Skeletal muscle satellite cell (primary cell): Measurements from ENCODE around the gene LRRK1.

Experiments
- H3K27me3 ChIP-seq: 2 replicates; pipeline ENCODE4 v1.7.0; 2013; ENCODE audit warnings: low read length; ENCODE audit not compliant: control insufficient read depth, insufficient read depth
- H3K36me3 ChIP-seq: 2 replicates; pipeline ENCODE4 v1.7.0; 2013; ENCODE audit warnings: mild to moderate bottlenecking, control low read depth, low read length; ENCODE audit not compliant: insufficient read depth
- H3K4me1 ChIP-seq: 2 replicates; pipeline ENCODE4 v1.7.0; 2013; ENCODE audit warnings: low read length; ENCODE audit not compliant: control insufficient read depth, insufficient read depth
- H3K4me2 ChIP-seq: 2 replicates; pipeline ENCODE4 v1.7.0; 2013; ENCODE audit warnings: mild to moderate bottlenecking, low read length
- H3K4me3 ChIP-seq: 2 replicates; pipeline ENCODE4 v1.7.0; 2013; ENCODE audit warnings: low read length
- H3K9ac ChIP-seq: 2 replicates; pipeline ENCODE4 v1.7.0; 2013; ENCODE audit warnings: mild to moderate bottlenecking, low read depth, low read length, moderate library complexity
- H3K9me3 ChIP-seq: replicated peaks from 2 replicates; pipeline ENCODE4 v1.7.0; 2013; ENCODE audit warnings: mild to moderate bottlenecking, control low read depth, low read length

Gene LRRK1

DNA sequence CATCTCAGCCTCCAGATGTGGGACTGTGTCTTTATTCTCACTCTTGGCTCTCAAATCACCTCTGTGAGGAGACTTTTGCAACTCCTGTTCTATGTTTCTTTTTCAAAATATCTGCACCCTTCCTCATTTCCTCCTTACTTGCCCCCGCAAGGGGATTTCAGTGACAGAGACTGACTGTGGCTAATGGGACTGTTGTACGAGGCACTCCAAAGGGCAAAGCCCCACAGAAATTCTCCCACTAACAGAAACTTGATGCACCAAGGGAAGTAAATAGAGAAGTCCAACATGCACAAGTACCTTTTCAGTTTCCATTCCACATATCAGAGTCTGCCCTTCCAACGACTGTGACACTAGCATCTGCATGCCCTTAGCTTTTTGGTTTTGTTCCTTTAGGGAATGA is 69.7 kb downstream of the LRRK1 start:
- no peak overlapping the region for H3K9ac ChIP-seq
- H3K4me3 ChIP-seq, result no peak overlapping the region
- no peak overlapping the region for H3K4me2 ChIP-seq
- H3K36me3 ChIP-seq, result peaks cover 2% of the 10 kb centered on the region
- no peaks in the 10 kb centered on the region for H3K27me3 ChIP-seq
- H3K4me1 ChIP-seq, result no peaks in the 10 kb centered on the region
- no peaks in the 10 kb centered on the region for H3K9me3 ChIP-seq

DNA sequence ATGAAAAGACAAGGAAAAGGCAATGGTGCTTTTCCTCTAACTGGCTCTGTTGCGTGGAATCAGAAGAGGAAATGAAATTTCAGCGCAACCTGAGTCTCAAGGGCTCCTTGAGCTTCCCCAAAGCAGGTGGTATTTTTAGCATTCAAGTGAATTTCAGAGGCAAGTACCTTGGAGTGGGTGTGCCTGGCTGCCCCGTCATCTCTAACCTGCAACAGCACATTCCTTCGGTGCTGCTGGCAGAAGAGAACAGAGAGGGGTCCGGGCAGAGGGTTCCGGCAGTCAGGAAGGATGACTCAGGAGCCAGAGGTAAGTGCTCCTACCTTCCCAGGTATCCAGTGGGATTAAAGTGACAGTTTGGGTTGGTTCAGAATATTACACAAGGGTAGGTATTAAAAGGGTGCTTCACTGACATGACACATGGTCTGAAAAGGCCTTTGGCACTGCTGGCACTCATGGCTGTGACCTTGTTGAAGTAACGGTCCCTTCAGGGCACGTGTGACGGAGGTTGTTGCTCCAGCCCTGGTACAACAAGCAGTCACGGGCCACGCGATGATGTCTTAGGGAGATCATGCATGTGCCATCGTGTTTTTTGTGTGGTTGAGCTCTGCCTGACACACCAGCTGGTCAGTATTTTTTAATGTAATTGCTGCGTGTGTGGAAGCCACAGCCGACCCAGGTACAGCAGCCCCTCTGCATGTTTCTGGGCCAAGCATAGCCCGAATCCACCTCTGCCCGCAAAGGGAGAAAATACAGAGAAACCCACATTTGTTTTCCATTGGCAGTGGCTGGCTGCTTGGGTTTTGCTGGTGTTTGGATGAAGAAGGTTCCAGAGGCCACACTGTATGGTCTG is 75.7 kb downstream of the LRRK1 start:
- Histone ChIP-seq H3K27me3 (no peaks in the 10 kb centered on the region), H3K4me1 (peaks cover 19% of the 10 kb centered on the region), H3K4me2 (no peak overlapping the region), H3K9me3 (no peaks in the 10 kb centered on the region), H3K9ac (no peak overlapping the region), H3K4me3 (no peak overlapping the region), H3K36me3 (no peaks in the 10 kb centered on the region)

DNA sequence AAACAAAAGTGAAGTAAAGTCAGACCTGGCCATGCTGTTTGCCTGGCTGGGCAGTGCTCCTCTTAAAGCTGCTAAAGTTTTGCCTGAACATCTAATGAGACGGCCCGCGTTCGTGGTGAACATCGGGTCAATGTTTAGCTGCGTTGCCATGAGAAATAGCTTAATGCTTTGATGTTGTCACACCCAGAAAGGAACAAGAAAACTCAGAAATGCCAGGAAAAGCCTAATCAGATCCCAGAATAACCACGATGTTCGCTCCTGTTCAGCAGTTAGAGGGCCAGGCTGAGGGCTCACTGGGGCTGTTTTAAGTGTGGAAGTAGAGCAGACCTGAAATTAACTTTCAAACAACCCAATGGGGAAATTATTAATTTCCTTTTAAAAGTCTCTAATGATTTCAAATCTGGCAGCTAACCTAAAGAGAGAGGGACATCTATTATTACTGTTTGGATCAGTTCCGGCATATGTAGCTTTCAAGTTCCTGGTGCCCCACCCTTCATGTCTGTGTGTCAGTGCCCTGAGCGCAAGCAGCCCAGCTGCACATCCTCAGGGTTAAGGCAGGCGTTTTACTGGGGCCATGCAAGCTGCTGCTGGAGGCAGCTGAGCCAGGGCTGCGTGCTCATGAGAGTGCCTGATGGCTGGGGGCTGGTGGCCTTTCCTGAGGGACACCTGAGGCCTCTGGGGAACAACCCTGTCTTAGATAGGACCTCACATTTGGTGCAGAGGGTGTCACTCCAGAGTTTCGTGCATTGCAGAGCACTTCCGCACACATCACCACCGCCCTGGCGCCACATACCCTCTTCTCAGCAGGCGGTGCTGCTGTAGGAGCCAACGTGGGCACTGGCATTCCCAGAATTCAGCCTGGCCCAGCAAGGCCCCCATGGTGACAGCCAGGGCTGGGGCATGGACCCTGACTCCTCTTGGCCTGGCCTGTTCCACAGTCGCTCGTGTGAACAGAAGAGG is 76.6 kb downstream of the LRRK1 start:
- H3K4me2 ChIP-seq, result no peak overlapping the region
- no peaks in the 10 kb centered on the region for H3K27me3 ChIP-seq
- no peaks in the 10 kb centered on the region for H3K36me3 ChIP-seq
- no peaks in the 10 kb centered on the region for H3K9me3 ChIP-seq
- no peak overlapping the region for H3K9ac ChIP-seq
- no peak overlapping the region for H3K4me3 ChIP-seq
- H3K4me1 ChIP-seq, result peaks cover 25% of the 10 kb centered on the region

DNA sequence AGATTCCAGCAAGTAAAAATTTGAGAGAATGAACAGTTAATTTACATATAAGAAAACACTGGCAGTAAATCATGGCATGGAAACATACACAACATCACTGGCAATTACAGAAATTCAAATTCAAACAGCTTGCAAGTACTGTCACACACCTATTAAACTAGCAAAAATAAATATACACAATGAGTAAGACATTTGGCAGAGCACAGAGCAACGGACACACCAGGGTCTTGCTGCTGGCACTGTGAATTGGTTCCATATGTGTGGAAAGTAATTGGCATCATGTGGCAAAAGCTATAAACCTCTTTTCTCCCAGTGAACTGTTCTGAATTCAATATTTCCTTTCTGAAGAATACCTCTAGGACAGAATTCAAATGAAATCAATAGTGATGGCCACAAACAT is 78.3 kb downstream of the LRRK1 start:
- H3K4me1 ChIP-seq, result peaks cover 25% of the 10 kb centered on the region
- H3K9me3 ChIP-seq, result no peaks in the 10 kb centered on the region
- H3K36me3 ChIP-seq, result no peaks in the 10 kb centered on the region
- no peak overlapping the region for H3K9ac ChIP-seq
- H3K27me3 ChIP-seq, result no peaks in the 10 kb centered on the region
- H3K4me3 ChIP-seq, result no peak overlapping the region
- no peak overlapping the region for H3K4me2 ChIP-seq

DNA sequence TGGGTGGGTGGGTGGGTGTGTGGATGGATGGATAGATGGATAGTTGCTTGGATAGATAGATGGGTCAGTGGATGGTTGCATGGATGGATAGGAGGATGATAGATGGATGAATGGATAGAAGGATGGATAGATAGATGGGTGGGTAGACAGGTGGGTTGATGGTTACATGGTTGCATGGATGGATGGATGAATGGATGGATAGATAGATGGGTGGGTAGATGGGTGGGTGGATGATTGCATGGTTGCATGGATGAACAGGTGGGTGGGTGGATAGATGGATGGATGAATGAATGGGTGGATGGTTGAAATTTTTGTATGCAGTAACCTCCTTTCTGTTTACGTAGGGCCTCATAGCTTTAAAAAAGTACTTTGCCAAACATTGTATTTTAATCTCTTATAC is 79.5 kb downstream of the LRRK1 start:
- H3K4me2 ChIP-seq, result no peak overlapping the region
- no peak overlapping the region for H3K4me3 ChIP-seq
- no peaks in the 10 kb centered on the region for H3K9me3 ChIP-seq
- no peaks in the 10 kb centered on the region for H3K27me3 ChIP-seq
- H3K36me3 ChIP-seq, result no peaks in the 10 kb centered on the region
- H3K4me1 ChIP-seq, result peaks cover 25% of the 10 kb centered on the region
- H3K9ac ChIP-seq, result no peak overlapping the region

DNA sequence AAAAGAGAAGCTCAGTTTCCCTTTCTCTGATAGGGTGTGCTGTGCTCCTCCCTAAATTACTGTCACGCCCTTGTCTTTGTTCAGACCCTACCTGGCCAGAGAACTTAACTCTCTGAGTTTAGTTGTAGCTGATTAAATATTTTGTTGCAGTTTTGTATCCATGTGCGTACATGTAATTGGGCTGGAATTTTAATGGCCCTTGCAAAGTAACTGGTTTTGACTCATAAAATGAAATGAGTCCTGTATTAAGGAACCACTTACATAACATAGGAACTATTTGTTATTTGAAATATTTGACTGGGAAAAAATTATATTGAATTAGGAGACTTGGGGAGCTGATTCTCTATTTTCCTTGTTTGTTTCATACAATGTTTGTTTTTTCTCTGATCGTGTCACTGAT is 80.2 kb downstream of the LRRK1 start:
- Histone ChIP-seq H3K9ac (peak overlapping the region; percentile 36), H3K4me2 (peak overlapping the region; percentile 37), H3K4me3 (no peak overlapping the region), H3K36me3 (no peaks in the 10 kb centered on the region), H3K9me3 (no peaks in the 10 kb centered on the region), H3K27me3 (no peaks in the 10 kb centered on the region), H3K4me1 (peaks cover 25% of the 10 kb centered on the region)

DNA sequence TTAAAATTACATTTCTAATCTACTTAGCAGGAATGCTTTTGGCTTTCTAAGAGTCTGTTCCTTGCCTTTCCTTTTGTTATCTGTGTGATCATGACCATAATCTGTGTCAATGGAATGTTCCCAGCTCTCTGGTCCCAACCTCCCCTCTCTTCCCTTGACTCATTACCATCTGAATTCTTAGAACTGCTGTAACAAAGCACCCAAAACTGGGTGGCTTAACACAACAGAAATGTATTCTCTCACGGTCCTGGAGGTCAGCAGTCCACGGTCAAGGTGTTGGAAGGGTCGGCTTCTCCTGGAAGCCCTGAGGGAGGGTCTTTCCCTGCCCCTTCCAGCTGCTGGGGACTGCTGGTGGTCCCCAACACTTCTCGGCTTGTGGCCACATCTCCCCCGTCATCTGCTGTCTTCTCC is 81.1 kb downstream of the LRRK1 start:
- no peaks in the 10 kb centered on the region for H3K27me3 ChIP-seq
- peaks cover 25% of the 10 kb centered on the region for H3K4me1 ChIP-seq
- no peak overlapping the region for H3K4me3 ChIP-seq
- no peaks in the 10 kb centered on the region for H3K36me3 ChIP-seq
- peaks cover 3% of the 10 kb centered on the region for H3K9me3 ChIP-seq
- H3K9ac ChIP-seq, result no peak overlapping the region
- no peak overlapping the region for H3K4me2 ChIP-seq

DNA sequence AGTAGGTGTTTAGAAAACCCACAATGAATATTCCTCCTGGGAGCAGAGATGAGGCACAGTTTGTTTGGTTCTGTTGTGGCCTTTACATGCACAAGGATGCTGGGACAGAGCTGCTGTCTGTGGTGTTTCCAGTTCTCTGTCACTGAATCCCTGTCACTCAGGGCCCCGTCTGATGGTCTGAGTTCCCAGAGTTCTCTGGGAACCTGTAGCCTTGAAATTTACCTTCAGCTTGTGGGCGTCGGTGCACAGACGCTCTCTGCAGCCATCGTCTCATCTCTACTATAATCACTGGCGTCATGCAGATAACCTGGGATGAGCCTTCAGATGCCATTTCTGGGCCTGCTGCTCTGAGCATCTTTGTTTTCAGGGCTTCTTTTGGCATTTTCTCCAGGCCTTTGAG is 81.9 kb downstream of the LRRK1 start:
- no peak overlapping the region for H3K9ac ChIP-seq
- no peaks in the 10 kb centered on the region for H3K27me3 ChIP-seq
- no peak overlapping the region for H3K4me2 ChIP-seq
- H3K36me3 ChIP-seq, result no peaks in the 10 kb centered on the region
- H3K4me1 ChIP-seq, result peaks cover 25% of the 10 kb centered on the region
- no peak overlapping the region for H3K4me3 ChIP-seq
- H3K9me3 ChIP-seq, result peaks cover 3% of the 10 kb centered on the region

DNA sequence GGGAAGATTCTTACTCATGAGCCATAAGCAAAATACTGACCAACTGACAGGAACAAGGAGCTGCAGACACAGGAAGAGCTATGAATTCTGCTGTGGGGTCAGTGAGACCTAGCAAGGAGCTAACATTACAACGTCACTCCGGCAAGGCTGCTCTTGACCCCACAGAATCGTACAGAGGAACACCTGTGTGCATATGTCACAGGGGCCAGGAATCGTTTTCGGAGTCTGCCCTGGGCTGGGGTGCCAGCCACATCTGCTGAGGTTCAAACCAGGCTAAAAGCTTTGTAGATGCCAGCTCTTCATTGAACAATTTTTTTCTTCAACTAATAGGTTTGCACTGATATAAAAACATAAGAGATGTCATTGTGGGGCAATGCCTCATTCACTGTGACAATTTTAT is 82.6 kb downstream of the LRRK1 start:
- H3K4me2 ChIP-seq, result no peak overlapping the region
- no peak overlapping the region for H3K4me3 ChIP-seq
- H3K9me3 ChIP-seq, result peaks cover 3% of the 10 kb centered on the region

DNA sequence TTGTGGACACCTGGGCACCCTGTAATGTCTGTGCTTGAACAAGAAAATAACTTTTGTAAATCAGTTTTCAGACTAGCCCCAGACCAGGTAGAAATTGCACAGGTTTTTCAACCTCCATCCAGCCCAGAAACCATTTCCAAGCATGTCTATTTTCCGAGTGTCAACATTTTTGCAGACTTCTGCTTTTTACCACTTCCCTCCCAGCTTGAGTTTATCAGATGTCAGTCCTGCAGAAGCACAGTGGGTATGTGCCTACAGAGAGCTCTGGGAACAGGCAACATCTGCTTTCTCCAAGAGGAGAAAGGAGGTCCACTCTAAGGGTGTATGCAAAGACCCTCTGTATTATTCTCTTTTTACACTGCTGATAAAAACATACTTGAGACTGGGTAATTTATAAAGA is 83.9 kb downstream of the LRRK1 start:
- Histone ChIP-seq H3K27me3 (no peaks in the 10 kb centered on the region), H3K9ac (no peak overlapping the region), H3K36me3 (no peaks in the 10 kb centered on the region), H3K4me1 (peaks cover 27% of the 10 kb centered on the region), H3K4me3 (no peak overlapping the region), H3K9me3 (peaks cover 3% of the 10 kb centered on the region), H3K4me2 (no peak overlapping the region)

More for the DNA sequence above, 82.6 kb downstream of the LRRK1 start:
- H3K9ac ChIP-seq, result no peak overlapping the region
- H3K4me1 ChIP-seq, result peaks cover 28% of the 10 kb centered on the region
- no peaks in the 10 kb centered on the region for H3K27me3 ChIP-seq
- H3K36me3 ChIP-seq, result no peaks in the 10 kb centered on the region

DNA sequence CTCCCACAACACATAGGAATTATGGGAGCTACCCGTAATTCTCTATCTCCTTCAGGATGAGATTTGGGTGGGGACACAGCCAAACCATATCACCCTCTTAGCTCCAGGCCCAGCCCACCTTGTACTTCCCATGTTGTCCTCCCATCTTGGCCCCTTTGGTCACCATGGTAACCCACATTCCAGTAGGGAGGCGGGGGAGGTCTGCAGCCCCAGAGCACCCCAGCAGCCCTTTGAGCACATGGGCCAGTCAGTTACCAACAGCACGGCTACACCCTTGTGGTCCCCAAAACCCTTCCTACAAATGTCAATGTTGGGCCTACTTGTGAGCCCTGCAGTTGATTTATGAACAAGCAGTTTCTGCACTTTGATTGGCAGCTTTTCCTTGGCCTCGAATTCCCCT is 84.5 kb downstream of the LRRK1 start:
- Histone ChIP-seq H3K9me3 (peaks cover 3% of the 10 kb centered on the region), H3K27me3 (no peaks in the 10 kb centered on the region), H3K9ac (no peak overlapping the region), H3K4me2 (no peak overlapping the region), H3K4me1 (peaks cover 25% of the 10 kb centered on the region), H3K4me3 (no peak overlapping the region), H3K36me3 (no peaks in the 10 kb centered on the region)
